ENCODE results near the gene AP2M1. TPM values are rescaled to one million over a fixed set of nuclear protein-coding genes. Genes with fewer than 3 reads are reported as not detected.

Gene AP2M1
- polyA plus RNA-seq, 1 donor (not counting 4 experiments of a cell fraction or from before 2014, with no cell fraction given) = 431 TPM

DNA sequence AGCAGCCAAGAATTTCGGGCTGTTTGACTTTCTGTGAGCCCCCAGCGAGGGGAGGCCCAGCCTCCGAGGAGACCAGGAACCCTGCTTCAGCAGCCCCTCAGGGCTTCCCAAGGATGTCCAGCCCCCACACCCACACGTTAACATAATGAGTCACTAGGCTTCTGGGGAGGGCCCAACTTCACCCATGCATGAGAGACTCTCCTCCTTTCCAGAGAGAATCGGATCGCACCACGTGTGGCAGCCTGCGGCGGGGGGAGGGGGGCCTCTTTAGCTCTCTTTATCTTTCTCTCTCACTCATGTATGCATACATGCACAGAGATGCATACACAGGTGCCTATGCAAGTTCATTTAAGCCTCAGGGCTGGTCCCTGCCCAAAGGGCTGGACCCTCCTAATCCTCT, 3.1 kb upstream of the AP2M1 start:
- Histone ChIP-seq H3K79me2 (ENCODE audit: control insufficient read depth, insufficient read depth, low read length) (peaks cover 19% of the 10 kb centered on the region), H3K9me3 (ENCODE audit: control insufficient read depth, low read depth, low read length) (no peaks in the 10 kb centered on the region), H3K27ac (ENCODE audit: control insufficient read depth, insufficient read depth, low read length) (no peak overlapping the region), H3K4me3 (ENCODE audit: control insufficient read depth in 2 of 3, extremely low read depth in 1 of 3, insufficient read depth in 2 of 3, low read depth in 1 of 3, low read length in 3 of 3) (no peak overlapping the region), H2AFZ (ENCODE audit: control insufficient read depth, low read length) (no peak overlapping the region), H3K4me1 (ENCODE audit: control insufficient read depth, extremely low read depth, insufficient read depth, low read length) (peaks cover 27% of the 10 kb centered on the region), H4K20me1 (ENCODE audit: control insufficient read depth, extremely low read depth, insufficient read depth, low read length) (no peaks in the 10 kb centered on the region), H3K27me3 (ENCODE audit: control insufficient read depth, extremely low read depth, insufficient read depth, low read length) (no peaks in the 10 kb centered on the region), H3K36me3 (ENCODE audit: control insufficient read depth in 2 of 2, extremely low read depth in 1 of 2, insufficient read depth in 2 of 2, low read length in 2 of 2) (peaks cover 25 to 37% of the 10 kb centered on the region in 2 experiments), H3K9me1 (ENCODE audit: control insufficient read depth, extremely low read depth, insufficient read depth, low read length) (no peaks in the 10 kb centered on the region), H3K9ac (ENCODE audit: control insufficient read depth, extremely low read depth, insufficient read depth, low read length) (no peak overlapping the region), H3K4me2 (ENCODE audit: control insufficient read depth, extremely low read depth, insufficient read depth, low read depth, low read length) (no peak overlapping the region)
- dilution Hi-C loops (cut with MboI; ENCODE audit: extremely low pct_ligation_motif_present, low sequenced_read_pairs) = no loop called here
- DNase-seq (ENCODE audit: low read depth, low spot score) (no peak), FAIRE-seq (no peak)
- TF ChIP-seq, protein P1, sequence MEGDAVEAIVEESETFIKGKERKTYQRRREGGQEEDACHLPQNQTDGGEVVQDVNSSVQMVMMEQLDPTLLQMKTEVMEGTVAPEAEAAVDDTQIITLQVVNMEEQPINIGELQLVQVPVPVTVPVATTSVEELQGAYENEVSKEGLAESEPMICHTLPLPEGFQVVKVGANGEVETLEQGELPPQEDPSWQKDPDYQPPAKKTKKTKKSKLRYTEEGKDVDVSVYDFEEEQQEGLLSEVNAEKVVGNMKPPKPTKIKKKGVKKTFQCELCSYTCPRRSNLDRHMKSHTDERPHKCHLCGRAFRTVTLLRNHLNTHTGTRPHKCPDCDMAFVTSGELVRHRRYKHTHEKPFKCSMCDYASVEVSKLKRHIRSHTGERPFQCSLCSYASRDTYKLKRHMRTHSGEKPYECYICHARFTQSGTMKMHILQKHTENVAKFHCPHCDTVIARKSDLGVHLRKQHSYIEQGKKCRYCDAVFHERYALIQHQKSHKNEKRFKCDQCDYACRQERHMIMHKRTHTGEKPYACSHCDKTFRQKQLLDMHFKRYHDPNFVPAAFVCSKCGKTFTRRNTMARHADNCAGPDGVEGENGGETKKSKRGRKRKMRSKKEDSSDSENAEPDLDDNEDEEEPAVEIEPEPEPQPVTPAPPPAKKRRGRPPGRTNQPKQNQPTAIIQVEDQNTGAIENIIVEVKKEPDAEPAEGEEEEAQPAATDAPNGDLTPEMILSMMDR (optimal IDR thresholded peaks at IDR 0.05 in 1 of 3, IDR thresholded peaks at IDR 0.05 in 1 of 3, conservative IDR thresholded peaks at IDR 0.05 in 1 of 3; ENCODE audit: extremely low read depth in 1 of 3, insufficient read depth in 2 of 3, low read length in 3 of 3) = no peak
- TF ChIP-seq EZH2 (IDR thresholded peaks at IDR 0.05; ENCODE audit: low read length) = no peak

DNA sequence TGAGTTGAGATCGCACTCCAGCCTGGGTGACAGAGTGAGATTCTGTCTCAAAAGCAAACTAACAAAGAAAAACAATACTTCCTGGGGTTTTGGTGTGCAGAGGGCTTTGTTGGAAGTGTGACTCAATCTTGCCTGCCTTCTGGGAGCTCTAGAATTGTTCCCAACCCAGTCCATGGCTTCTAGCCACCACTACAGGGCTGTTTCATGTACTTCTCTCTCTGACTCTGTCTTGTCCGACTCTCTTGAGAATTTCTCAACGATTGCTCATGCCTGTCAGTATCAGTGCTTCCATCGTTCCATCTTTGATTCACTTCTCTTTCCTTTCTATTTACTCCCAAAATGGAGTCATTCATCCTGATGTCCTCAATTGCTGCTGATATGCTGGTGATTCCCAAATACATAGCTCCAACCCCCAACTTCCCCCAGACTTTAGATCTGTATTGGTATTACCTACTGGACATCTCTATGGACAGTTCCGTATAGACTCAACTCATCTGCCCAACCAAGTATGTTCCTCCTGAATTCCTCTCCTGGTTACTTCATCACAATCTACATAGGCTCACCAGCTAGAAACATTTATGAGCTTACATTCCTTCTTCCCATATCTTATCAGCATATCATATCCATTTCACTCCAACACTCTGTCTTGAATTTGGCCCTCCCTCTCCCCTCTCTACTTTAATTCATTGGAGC, 1.8 kb upstream of the AP2M1 start:
- TF ChIP-seq EZH2 (IDR thresholded peaks at IDR 0.05; ENCODE audit: low read length) = no peak
- TF ChIP-seq, protein P1 (optimal IDR thresholded peaks at IDR 0.05 in 1 of 3, IDR thresholded peaks at IDR 0.05 in 1 of 3, conservative IDR thresholded peaks at IDR 0.05 in 1 of 3; ENCODE audit: extremely low read depth in 1 of 3, insufficient read depth in 2 of 3, low read length in 3 of 3) = no peak
- no peaks in the 10 kb centered on the region for H3K9me3 ChIP-seq (ENCODE audit: control insufficient read depth, low read depth, low read length)
- DNase-seq (ENCODE audit: low read depth, low spot score) = no peak
- H3K4me3 ChIP-seq (ENCODE audit: control insufficient read depth in 2 of 3, extremely low read depth in 1 of 3, insufficient read depth in 2 of 3, low read depth in 1 of 3, low read length in 3 of 3) = no peak overlapping the region
- H3K27ac ChIP-seq (ENCODE audit: control insufficient read depth, insufficient read depth, low read length) = no peak overlapping the region
- H3K9me1 ChIP-seq (ENCODE audit: control insufficient read depth, extremely low read depth, insufficient read depth, low read length) = no peaks in the 10 kb centered on the region
- peaks cover 37% of the 10 kb centered on the region for H3K4me1 ChIP-seq (ENCODE audit: control insufficient read depth, extremely low read depth, insufficient read depth, low read length)
- dilution Hi-C loops (cut with MboI; ENCODE audit: extremely low pct_ligation_motif_present, low sequenced_read_pairs) = no loop called here
- no peak overlapping the region for H2AFZ ChIP-seq (ENCODE audit: control insufficient read depth, low read length)
- no peak for FAIRE-seq
- H3K36me3 ChIP-seq (ENCODE audit: control insufficient read depth in 2 of 2, extremely low read depth in 1 of 2, insufficient read depth in 2 of 2, low read length in 2 of 2) = peaks cover 22 to 34% of the 10 kb centered on the region in 2 experiments
- no peaks in the 10 kb centered on the region for H4K20me1 ChIP-seq (ENCODE audit: control insufficient read depth, extremely low read depth, insufficient read depth, low read length)
- H3K79me2 ChIP-seq (ENCODE audit: control insufficient read depth, insufficient read depth, low read length) = peaks cover 31% of the 10 kb centered on the region
- no peak overlapping the region for H3K9ac ChIP-seq (ENCODE audit: control insufficient read depth, extremely low read depth, insufficient read depth, low read length)
- H3K27me3 ChIP-seq (ENCODE audit: control insufficient read depth, extremely low read depth, insufficient read depth, low read length) = no peaks in the 10 kb centered on the region
- no peak overlapping the region for H3K4me2 ChIP-seq (ENCODE audit: control insufficient read depth, extremely low read depth, insufficient read depth, low read depth, low read length)
